Testis (tissue), 5 donors: ENCODE measurements around the gene FSD1. TPM values are rescaled to one million over a fixed set of nuclear protein-coding genes. Genes with fewer than 3 reads are reported as not detected.

Experiments
- DNase-seq: peaks from one replicate; pipeline ENCODE4 v3.0.0-alpha.2; 2019
- H3K27ac ChIP-seq, 2 donors: fragments of 200-600 bp; sonication (generic); one replicate each; pipeline ENCODE4 v1.5.1; 2019
- H3K27me3 ChIP-seq: fragments of 200-600 bp; sonication (generic); one replicate; pipeline ENCODE4 v1.5.1; 2019
- H3K36me3 ChIP-seq: fragments of 200-600 bp; sonication (generic); one replicate; pipeline ENCODE4 v1.5.1; 2017; ENCODE audit warnings: low read depth; ENCODE audit errors: missing control alignments
- H3K4me1 ChIP-seq: fragments of 200-600 bp; sonication (generic); one replicate; pipeline ENCODE4 v1.5.1; 2019
- H3K4me3 ChIP-seq, 2 donors: fragments of 200-600 bp; sonication (generic); one replicate each; pipeline ENCODE4 v1.5.1; 2017 to 2019
- H3K9me3 ChIP-seq: fragments of 200-600 bp; sonication (generic); one replicate; pipeline ENCODE4 v1.5.1; 2017
- POLR2A ChIP-seq: fragments of 450-650 bp; IDR thresholded peaks from one replicate; pipeline ENCODE4 v1.6.1; 2017; ENCODE audit warnings: antibody characterized with exemption, mild to moderate bottlenecking, moderate library complexity
- WGBS, 2 donors: methylation state at CpG; one replicate each; pipeline ENCODE4 v1.1.5; 2018; 5-methylcytosine and 5-hydroxymethylcytosine counted together
- intact Hi-C: fragments of 100-400 bp; cut with DNase I; formaldehyde crosslinking; loops from one replicate; pipeline ENCODE4 v1.15.1; 2023; ENCODE audit warnings: low total_unique reads
- long read RNA-seq, 2 donors: transcript quantifications; one replicate each; lab custom pipeline, GENCODE V29; 2026
- polyA plus RNA-seq: library from polyadenylated mRNA; stranded (reverse); fragments of 350-450 nt; fragmentation: Illumina TruSeq; extraction: RNeasy Lipid Tissue Mini Kit (QIAGEN cat#74804); gene quantifications from one replicate; pipeline ENCODE4 v1.2.3, GENCODE V29; 2014; ENCODE audit warnings: low read depth, low replicate concordance; ENCODE audit not compliant: insufficient read depth
- total RNA-seq, 2 donors: library from RNA; depleted of rRNA; stranded (reverse); fragments of >200 nt; gene quantifications; one replicate each; pipeline ENCODE4 v1.2.3, GENCODE V29; 2016
- TF ChIP-seq, protein P1 (sequence below), 3 experiments: fragments of 450-650 bp in 2 of 3; fragments of 200-600 bp in 1 of 3; sonication (generic) in 1 of 3; IDR thresholded peaks; one replicate each; pipeline ENCODE4 v1.5.1; 2016 to 2019; ENCODE audit warnings: antibody characterized with exemption in 3 of 3, mild to moderate bottlenecking in 2 of 3, moderate library complexity in 1 of 3

The FSD1 gene
- total RNA-seq (10 to 100 TPM; 24.1 to 24.9 TPM), polyA plus RNA-seq (18.2 TPM)
- long read RNA-seq, donor 1, transcript FSD1-201 (13 exons, 1,831 nt) = major isoform, 5 of 7 reads
- long read RNA-seq, donor 1, partial matches to known transcripts = 0 of 7 reads
- long read RNA-seq, donor 1, other reads (novel, unspliced or antisense) = 0 of 7 reads
- long read RNA-seq, donor 2, partial matches to known transcripts = 0 of 1 reads
- long read RNA-seq, donor 2, other reads (novel, unspliced or antisense) = 0 of 1 reads

DNA sequence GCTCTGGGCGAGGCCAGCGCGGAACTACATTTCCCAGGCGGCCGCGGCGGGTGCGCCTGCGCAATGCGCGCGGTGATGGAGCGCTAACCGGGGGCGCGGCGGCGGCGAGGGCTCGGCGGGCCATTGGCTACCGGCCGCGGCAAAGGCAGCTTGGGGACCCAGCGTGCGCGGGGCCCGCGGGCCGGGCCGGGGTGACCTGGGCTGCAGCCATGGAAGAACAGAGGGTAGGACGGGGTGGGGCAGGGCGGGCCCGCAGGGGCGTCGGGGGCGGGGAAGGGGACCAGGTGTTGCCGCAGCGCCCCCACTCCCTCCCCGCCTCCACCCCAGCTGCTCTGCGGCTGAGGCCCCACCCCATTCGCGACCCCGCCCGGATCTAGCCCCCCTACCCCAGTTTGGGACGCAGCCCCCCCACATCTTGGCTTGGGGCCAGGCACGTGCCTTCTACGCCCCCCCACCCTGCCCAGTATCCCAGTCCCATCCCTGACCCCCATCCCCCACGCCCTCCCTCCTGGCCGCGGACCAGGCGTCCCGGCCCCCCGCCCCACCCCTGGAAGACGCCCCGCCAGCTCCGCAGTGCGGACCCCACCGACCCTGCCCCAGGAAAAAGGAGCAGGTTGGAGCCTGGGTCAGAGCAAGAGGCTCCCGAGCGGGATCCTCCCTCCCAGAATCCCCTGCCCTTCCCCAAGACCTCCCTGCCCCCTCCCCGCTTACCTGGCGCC, at the start of gene FSD1:
Gene FSD1, plus strand, starts transcription at position 61 of the 719 bp plus-strand sequence. Its CDS starts 149 bp downstream, at position 210.
- no peaks in the 10 kb centered on the region for H3K4me1 ChIP-seq
- no peak within 1 kb of the TSS for H3K27ac ChIP-seq
- no peaks in the 10 kb centered on the region for H3K27me3 ChIP-seq
- 4 to 5% methylated on average over 11 to 52 of the region's 63 CpGs for WGBS, 2 donors
- H3K36me3 ChIP-seq = no peaks in the 10 kb centered on the region
- peak; percentile 43 for DNase-seq
- intact Hi-C loops = no loop called here
- H3K4me3 ChIP-seq = peak within 1 kb of the TSS; percentile 20 to 41
- H3K9me3 ChIP-seq = no peaks in the 10 kb centered on the region
- TF ChIP-seq POLR2A = no peak
- TF ChIP-seq, protein P1, sequence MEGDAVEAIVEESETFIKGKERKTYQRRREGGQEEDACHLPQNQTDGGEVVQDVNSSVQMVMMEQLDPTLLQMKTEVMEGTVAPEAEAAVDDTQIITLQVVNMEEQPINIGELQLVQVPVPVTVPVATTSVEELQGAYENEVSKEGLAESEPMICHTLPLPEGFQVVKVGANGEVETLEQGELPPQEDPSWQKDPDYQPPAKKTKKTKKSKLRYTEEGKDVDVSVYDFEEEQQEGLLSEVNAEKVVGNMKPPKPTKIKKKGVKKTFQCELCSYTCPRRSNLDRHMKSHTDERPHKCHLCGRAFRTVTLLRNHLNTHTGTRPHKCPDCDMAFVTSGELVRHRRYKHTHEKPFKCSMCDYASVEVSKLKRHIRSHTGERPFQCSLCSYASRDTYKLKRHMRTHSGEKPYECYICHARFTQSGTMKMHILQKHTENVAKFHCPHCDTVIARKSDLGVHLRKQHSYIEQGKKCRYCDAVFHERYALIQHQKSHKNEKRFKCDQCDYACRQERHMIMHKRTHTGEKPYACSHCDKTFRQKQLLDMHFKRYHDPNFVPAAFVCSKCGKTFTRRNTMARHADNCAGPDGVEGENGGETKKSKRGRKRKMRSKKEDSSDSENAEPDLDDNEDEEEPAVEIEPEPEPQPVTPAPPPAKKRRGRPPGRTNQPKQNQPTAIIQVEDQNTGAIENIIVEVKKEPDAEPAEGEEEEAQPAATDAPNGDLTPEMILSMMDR (IDR thresholded peaks at IDR 0.05) = no peak

DNA sequence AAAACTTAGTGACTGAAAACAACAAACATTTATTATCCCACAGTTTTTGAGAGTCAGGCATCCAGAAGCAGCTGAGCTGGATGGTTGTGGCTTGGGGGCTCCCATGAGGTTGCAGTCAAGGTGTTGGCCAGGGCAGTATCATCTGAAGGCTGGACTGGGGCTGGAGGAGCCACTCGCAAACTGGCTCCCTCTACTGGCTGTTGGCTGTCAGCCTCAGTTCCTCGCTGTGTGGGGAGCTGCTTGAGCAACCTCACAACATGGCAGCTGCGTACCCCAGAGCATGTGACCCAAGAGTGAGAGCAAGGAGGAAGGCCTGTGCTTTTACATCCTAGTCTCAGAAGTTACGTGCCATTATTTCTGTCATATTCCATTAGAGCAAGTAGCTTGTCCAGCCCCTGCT, 47.8 kb upstream of the FSD1 start:
- Histone ChIP-seq H3K27me3 (no peaks in the 10 kb centered on the region), H3K36me3 (no peaks in the 10 kb centered on the region), H3K27ac (no peak overlapping the region), H3K4me1 (no peaks in the 10 kb centered on the region), H3K9me3 (no peaks in the 10 kb centered on the region), H3K4me3 (no peak overlapping the region)
- TF ChIP-seq, protein P1 (IDR thresholded peaks at IDR 0.05) = no peak
- no peak for TF ChIP-seq POLR2A
- no peak for DNase-seq
- WGBS, 2 donors = 96 to 99% methylated on average over 4 of the region's 4 CpGs
- intact Hi-C loops = no loop called here

DNA sequence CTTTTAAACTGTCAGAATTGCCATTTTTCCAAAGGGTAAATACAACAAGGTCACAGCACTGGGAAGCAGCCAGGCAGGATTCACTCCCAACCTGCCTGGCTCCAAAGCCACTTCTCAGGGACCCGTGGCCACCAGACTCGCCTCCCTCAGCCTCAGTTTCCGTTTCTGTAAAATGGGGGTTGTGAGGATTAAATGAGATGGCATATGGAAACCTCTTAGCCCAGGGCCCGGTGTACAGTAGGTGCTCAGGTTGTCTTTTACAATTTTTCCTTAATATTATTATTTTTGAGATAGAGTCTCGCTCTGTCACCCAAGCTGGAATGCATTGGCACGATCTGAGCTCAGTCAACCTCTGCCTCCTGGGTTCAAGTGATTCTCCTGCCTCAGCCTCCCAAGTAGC, 47.4 kb upstream of the FSD1 start:
- Histone ChIP-seq H3K9me3 (no peaks in the 10 kb centered on the region), H3K4me3 (no peak overlapping the region), H3K4me1 (no peaks in the 10 kb centered on the region), H3K36me3 (no peaks in the 10 kb centered on the region), H3K27ac (no peak overlapping the region), H3K27me3 (no peaks in the 10 kb centered on the region)
- DNase-seq = no peak
- no peak for TF ChIP-seq POLR2A
- TF ChIP-seq, protein P1 (IDR thresholded peaks at IDR 0.05) = no peak
- intact Hi-C loops = no loop called here
- 86 to 91% methylated on average over 5 to 6 of the region's 6 CpGs for WGBS, 2 donors

DNA sequence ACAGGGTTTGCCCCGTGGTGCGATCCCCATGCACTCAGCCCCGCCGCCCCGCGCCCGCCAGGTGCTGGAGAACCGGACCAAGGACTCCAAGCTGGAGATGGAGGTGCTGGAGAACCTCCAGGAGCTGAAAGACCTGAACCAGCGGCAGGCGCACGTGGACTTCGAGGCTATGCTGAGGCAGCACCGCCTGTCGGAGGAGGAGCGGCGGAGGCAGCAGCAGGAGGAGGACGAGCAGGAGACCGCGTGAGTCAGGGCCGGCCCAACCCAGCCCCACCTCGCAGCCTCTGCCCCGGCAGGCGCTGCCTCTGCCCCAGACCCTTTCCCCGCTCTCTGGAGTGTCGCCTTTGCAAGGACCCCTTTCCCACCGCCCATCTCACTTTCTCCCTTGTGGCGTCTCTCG, 46.2 kb upstream of the FSD1 start:
- 80 to 94% methylated on average over 21 to 26 of the region's 28 CpGs for WGBS, 2 donors
- no peaks in the 10 kb centered on the region for H3K36me3 ChIP-seq
- no peaks in the 10 kb centered on the region for H3K27me3 ChIP-seq
- no peak for TF ChIP-seq POLR2A
- intact Hi-C loops = no loop called here
- H3K4me1 ChIP-seq = no peaks in the 10 kb centered on the region
- H3K27ac ChIP-seq = no peak overlapping the region
- DNase-seq = no peak
- H3K9me3 ChIP-seq = no peaks in the 10 kb centered on the region
- no peak overlapping the region for H3K4me3 ChIP-seq

DNA sequence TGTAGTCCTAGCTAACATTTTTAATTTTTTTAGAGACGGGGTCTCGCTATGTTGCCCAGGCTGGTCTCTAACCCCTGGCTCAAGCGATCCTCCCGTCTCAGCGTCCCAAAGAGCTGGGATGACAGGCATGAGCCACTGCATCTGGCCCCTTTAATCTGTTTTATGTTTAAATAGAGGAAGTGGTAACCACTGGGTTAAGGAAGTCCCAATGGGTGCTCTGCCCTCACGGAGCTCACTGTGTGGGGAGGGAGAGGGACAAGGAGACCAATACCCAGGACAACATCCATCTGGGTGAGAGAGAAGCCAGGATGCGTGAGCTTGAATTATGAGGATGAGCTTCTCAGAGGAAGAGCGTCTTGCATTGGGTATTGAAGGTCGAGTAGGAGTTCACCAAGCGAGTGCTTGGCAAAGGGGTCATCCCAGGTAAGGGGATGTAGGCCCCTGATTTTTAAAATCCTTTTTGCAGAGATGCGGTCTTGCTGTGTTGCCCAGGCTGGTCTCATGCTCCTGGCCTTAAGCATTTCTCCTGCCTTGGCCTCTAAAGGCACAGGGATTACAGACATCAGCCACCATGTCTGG, 43.7 kb upstream of the FSD1 start:
- no peaks in the 10 kb centered on the region for H3K36me3 ChIP-seq
- no peaks in the 10 kb centered on the region for H3K4me1 ChIP-seq
- no peaks in the 10 kb centered on the region for H3K9me3 ChIP-seq
- no peaks in the 10 kb centered on the region for H3K27me3 ChIP-seq
- WGBS, 2 donors = 88 to 92% methylated on average over 11 of the region's 11 CpGs
- no peak overlapping the region for H3K27ac ChIP-seq
- no peak for TF ChIP-seq POLR2A
- TF ChIP-seq, protein P1 (IDR thresholded peaks at IDR 0.05) = no peak
- no peak overlapping the region for H3K4me3 ChIP-seq
- intact Hi-C loops = no loop called here
- no peak for DNase-seq
